ENCODE measurements around the gene SPATA1. TPM values are rescaled to one million over a fixed set of nuclear protein-coding genes. Genes with fewer than 3 reads are reported as not detected.
"Not testable (repeated sequence)": the region's sequence is repeated elsewhere in the genome, so short reads cannot be mapped to it uniquely, and the experiment has no call there.

SPATA1 gene
- total RNA-seq, 2 experiments from 2014 or later: 3.3 to 4.0 TPM

DNA sequence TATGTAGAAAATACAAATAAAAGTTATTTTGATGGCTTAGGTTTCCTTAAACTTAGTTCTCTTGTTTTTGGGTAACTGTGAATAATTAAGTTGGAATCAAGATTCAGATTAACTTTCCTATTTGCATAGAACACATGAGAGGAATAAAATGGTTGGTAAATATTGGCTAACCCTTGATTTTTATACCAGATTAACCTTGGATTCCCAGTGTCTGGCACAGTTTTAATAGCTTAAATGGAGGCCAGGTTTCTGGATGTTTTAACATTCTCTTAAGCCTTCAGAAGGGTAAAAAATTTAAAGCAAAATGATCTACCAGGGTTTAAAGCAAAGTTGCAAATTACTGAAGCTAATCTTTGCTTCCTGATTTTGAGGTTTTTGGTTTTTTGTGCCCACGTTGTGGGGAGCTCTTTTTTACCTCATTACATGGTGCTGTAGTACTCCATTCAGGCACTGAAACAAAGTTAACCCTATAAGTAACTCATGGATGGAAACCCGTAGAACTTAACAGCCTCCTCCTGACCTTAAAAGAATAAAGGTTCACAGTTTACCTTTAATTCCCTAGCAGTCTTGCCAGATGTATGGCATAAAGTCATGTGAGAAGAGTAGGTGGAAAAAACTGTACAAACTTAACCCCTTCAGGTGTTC, 8.4 kb upstream of the SPATA1 start:
- ATAC-seq (ENCODE audit: low read depth): peak; percentile 66
- POLR2A ChIA-PET: interaction anchor here (0.7 to 1.2 kb wide), 2 partner anchors 8 to 17 kb away, joined by 3 to 5 read pairs; partner anchors contain the start of genes GNG5 and SPATA1
- DNase-seq: no peak
- Mint-ChIP-seq H3K4me3 (peak overlapping the region; percentile 27), H3K9me3 (no peaks in the 10 kb centered on the region), H3K36me3 (peaks cover 29% of the 10 kb centered on the region), H3K27ac (peak overlapping the region; percentile 33), H3K27me3 (no peaks in the 10 kb centered on the region), H3K4me1 (peaks cover 18% of the 10 kb centered on the region)

DNA sequence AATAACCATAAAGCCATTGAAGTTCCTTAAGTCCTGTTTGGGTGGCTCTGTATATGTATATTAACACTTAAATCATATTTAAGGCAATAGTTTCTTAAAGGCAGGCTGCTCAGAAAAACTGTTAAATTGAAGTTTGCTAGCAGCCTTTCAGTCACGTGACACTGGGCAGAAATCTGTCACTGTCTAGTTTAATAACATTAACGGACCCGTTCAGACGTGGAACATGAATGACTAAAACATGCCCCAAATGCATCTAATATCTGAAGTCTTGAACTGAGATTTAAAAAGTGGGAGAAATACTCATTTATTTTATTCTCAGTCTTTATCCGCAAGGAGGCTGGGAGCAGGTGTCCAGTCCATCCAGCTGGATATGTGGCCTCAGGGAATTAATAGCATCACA, 3.3 kb upstream of the SPATA1 start:
- H3K9me3 Mint-ChIP-seq: no peaks in the 10 kb centered on the region
- POLR2A ChIA-PET: interaction anchor here (2.0 to 4.4 kb wide), 2 partner anchors 24 to 70 kb away, joined by 7 to 42 read pairs; partner anchors contain the start of genes CTBS and RPF1
- H3K27ac Mint-ChIP-seq: no peak overlapping the region
- H3K4me3 Mint-ChIP-seq: no peak overlapping the region
- H3K4me1 Mint-ChIP-seq: peaks cover 32% of the 10 kb centered on the region
- ATAC-seq (ENCODE audit: low read depth) (no peak), DNase-seq (no peak)
- no peaks in the 10 kb centered on the region for H3K27me3 Mint-ChIP-seq
- H3K36me3 Mint-ChIP-seq: peaks cover 19% of the 10 kb centered on the region

DNA sequence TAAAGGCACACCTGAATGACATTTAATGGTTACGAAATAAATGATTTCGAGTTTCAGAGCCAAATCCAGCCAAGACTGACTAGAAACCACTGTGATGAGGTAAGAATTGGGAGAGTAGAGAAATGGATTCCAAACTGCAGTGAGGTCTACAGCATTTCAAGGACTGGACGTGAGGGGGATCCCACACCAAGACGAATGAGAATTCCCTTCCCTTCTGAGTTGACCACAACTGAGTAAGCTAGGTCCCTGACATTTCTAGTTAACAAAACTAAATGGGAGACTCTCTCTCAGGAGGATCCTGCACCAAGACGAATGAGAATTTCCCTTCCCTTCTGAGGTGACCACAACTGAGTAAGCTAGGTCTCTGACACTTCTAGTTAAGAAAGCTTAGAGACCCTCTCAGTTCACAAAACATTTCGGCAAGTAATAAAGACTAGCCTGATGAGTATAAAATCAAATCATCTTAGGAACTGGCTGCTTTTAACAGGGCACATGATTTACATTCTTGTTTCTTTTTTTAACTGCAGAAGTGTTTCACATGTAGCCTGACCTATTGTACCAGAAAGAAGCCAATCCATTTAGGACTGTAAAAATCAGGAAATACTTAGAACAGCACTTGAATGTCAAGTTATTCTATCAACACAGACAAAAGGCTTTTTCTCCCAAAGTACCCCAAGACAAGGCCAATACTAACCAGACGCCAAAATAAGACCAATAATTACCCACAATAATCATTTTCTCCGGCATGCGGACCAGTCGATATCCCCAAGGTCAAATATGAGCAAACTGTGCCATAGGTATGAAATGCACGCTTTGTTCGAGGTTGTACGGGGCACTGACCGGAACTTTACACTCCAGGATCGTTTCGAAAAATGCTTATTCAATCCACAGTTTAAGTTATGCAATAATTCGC, 1.4 kb upstream of the SPATA1 start:
- ATAC-seq (ENCODE audit: low read depth): no peak
- POLR2A ChIA-PET: interaction anchor here (0.9 to 4.4 kb wide), 8 partner anchors 11 to 360 kb away, joined by 3 to 84 read pairs (median 7); partner anchors contain the start of genes CTBS, PRKACB and RPF1
- H3K27me3 Mint-ChIP-seq: no peaks in the 10 kb centered on the region
- H3K27ac Mint-ChIP-seq: peak overlapping the region; percentile 97
- H3K9me3 Mint-ChIP-seq: peaks cover 3% of the 10 kb centered on the region
- peaks cover 28% of the 10 kb centered on the region for H3K4me1 Mint-ChIP-seq
- peak overlapping the region; percentile 99 for H3K4me3 Mint-ChIP-seq
- peaks cover 28% of the 10 kb centered on the region for H3K36me3 Mint-ChIP-seq
- DNase-seq: no peak

DNA sequence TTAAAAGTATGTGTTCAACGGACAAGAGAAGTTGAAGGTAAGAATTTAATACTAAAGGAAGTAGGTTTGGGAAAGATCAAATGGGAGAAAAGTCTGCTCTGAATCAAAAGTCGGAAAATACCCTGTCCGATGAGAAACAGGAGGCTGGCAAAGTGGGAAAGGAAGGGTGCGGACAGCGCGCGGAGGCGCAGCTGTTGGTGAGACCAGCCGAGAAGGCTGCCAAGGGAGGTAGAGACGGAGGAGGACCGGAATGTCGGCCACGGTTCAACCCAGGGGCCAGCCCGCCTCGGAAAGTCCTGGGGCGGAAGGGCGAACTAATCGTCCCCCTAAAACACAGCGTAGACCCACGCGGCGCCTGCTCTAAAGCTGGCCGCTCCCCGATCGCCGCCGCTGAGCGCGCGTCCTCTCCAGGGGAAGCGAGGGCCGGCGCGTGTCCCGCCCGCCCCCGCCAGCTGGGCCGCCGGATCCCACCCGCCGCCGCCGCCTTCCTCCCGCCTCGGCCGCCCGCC, 639 bp upstream of the SPATA1 start:
- H3K27me3 Mint-ChIP-seq: no peaks in the 10 kb centered on the region
- H3K9me3 Mint-ChIP-seq: peaks cover 3% of the 10 kb centered on the region
- H3K27ac Mint-ChIP-seq: peak overlapping the region; percentile 100
- H3K4me3 Mint-ChIP-seq: peak overlapping the region; percentile 99
- peaks cover 30% of the 10 kb centered on the region for H3K36me3 Mint-ChIP-seq
- ATAC-seq (ENCODE audit: low read depth) (peak; percentile 28), DNase-seq (no peak)
- POLR2A ChIA-PET: interaction anchor here (0.7 to 4.4 kb wide), 26 partner anchors 8 to 771 kb away, joined by 3 to 84 read pairs (median 5); partner anchors contain the start of genes BCL10, CTBS, PRKACB and RPF1
- peaks cover 27% of the 10 kb centered on the region for H3K4me1 Mint-ChIP-seq

DNA sequence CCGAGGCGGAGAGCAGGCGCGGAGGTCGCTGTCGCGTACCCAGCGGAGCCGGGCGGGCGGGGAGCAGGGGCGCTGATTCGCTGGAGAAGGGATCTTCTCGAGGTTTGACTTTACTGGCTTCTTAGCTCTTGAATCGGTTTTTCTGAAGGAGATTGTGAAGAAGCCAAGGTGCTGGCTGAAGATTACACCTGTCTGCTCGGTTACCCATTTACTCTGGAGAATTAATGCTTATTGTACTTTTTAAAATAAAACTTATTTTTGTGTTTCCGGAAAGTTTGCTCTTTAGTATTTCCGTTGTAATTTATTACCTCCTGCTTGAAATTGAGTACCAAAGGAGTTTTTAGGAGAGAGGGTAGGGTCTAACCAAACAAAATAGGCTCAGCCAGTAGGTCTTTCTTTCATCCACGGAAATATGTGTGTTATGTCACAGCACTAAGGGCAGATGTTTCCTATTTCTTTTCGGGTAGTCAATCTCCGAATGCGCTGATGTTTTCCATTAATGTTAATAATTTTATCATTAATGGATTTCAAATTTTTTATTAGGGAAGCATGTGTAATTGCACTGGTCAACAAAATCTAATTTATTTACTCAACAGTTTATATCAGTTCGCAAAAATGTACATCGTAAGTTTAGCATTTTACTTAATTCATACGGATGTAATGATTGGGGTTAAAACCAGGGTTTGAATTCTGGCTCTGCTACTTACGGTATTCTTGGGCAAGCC, 705 bp downstream of the SPATA1 start:
- Mint-ChIP-seq H3K4me3 (peak overlapping the region; percentile 99), H3K4me1 (peaks cover 18% of the 10 kb centered on the region), H3K9me3 (peaks cover 3% of the 10 kb centered on the region), H3K27ac (peak overlapping the region; percentile 100), H3K27me3 (no peaks in the 10 kb centered on the region), H3K36me3 (peaks cover 22% of the 10 kb centered on the region)
- DNase-seq (no peak), ATAC-seq (ENCODE audit: low read depth) (no peak)
- POLR2A ChIA-PET: interaction anchor here (0.5 to 4.4 kb wide), 27 partner anchors 9 to 770 kb away, joined by 3 to 84 read pairs (median 5); partner anchors contain the start of genes BCL10, CTBS, PRKACB and RPF1

DNA sequence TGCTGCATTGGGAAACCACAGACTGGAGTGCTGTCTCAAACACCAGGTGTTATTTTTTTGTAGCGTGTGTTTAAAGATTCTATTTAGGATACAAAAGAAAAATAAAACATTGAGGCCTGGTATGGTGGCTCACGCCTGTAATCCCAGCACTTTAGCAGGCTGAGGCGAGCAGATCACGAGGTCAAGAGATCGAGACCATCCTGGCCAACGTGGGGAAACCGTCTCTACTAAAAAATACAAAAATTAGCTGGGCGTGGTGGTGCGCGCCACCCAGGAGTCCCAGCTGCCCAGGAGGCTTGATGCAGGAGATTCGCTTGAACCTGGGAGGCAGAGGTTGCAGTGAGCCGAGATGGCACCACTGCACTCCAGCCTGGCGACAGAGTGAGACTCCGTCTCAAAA, 1.7 kb downstream of the SPATA1 start:
- not testable (repeated sequence) for DNase-seq; ATAC-seq (ENCODE audit: low read depth); H3K9me3 Mint-ChIP-seq; H3K4me3 Mint-ChIP-seq; H3K27ac Mint-ChIP-seq; H3K27me3 Mint-ChIP-seq
- POLR2A ChIA-PET: interaction anchor here (1.2 kb wide), 1 partner anchor 66 kb away, joined by 4 read pairs; the partner anchor contains the start of gene CTBS
- peaks cover 18% of the 10 kb centered on the region for H3K4me1 Mint-ChIP-seq
- H3K36me3 Mint-ChIP-seq: peaks cover 22% of the 10 kb centered on the region

DNA sequence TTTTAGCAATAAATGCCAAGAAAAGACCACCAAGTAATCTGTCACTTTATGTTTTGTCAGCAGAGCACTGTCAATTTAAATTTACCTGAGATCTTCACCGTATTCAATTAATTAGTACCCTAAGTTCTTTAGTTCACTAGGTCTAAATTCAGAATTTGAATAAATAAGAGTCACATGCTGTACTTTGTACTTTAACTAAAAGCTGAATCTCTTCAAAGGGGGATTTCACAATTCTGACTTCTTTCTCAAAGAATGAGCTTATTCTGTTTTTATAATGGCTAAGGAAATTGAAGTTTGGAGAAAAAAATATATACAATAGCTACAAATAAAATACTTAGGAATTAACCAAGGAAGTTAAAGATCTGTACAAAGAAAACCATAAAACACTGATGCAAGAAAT, 2.3 kb downstream of the SPATA1 start:
- no peak for ATAC-seq (ENCODE audit: low read depth)

DNA sequence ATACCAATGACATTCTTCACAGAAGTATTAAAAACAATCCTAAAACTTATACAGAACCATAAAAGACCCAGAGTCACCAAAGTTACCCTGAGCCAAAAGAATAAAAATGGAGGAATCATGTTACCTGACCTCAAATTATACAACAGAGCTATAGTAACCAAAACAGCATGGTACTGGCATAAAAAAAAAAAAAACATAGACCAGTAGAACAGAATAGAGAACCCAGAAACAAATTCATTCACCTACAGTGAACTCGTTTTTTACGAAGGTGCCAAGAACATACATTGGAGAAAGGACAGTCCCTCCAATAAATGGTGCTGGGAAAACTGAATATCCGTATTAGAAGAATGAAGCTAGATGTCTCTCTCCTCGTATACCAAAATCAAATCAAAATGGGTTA, 2.8 kb downstream of the SPATA1 start:
- peaks cover 11% of the 10 kb centered on the region for H3K4me1 Mint-ChIP-seq
- no peaks in the 10 kb centered on the region for H3K27me3 Mint-ChIP-seq
- POLR2A ChIA-PET: no interaction called here
- H3K36me3 Mint-ChIP-seq: peaks cover 21% of the 10 kb centered on the region
- no peak overlapping the region for H3K27ac Mint-ChIP-seq
- no peak for DNase-seq
- ATAC-seq (ENCODE audit: low read depth): no peak
- no peak overlapping the region for H3K4me3 Mint-ChIP-seq
- peaks cover 3% of the 10 kb centered on the region for H3K9me3 Mint-ChIP-seq

More for the DNA sequence above, 2.3 kb downstream of the SPATA1 start:
- no peak for DNase-seq
- Mint-ChIP-seq H3K4me3 (peak overlapping the region; percentile 28), H3K27me3 (no peaks in the 10 kb centered on the region), H3K36me3 (peaks cover 22% of the 10 kb centered on the region), H3K9me3 (peaks cover 3% of the 10 kb centered on the region), H3K27ac (no peak overlapping the region), H3K4me1 (peaks cover 15% of the 10 kb centered on the region)
- POLR2A ChIA-PET: interaction anchor here (1.2 kb wide), 1 partner anchor 66 kb away, joined by 4 read pairs; the partner anchor contains the start of gene CTBS

DNA sequence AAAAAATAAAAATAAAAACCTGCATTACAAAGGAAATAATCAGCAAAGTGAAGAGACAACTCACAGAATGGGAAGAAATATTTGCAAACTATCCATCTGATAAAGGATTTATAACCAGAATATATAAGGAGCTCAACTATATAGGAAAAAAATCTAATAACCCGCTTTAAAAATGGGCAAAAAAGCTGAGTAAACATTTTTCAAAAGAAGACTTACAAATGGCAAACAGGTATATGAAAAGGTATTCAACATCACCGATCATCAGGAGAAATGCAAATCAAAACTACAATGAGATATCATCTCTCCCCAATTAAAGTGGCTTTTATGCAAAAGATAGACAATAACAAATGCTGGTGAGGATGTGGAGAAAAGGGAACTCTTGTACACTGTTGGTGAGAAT, 4.0 kb downstream of the SPATA1 start:
- peaks cover 18% of the 10 kb centered on the region for H3K36me3 Mint-ChIP-seq
- peaks cover 2% of the 10 kb centered on the region for H3K4me1 Mint-ChIP-seq
- POLR2A ChIA-PET: no interaction called here
- no peak overlapping the region for H3K27ac Mint-ChIP-seq
- DNase-seq (no peak), ATAC-seq (ENCODE audit: low read depth) (no peak)
- no peak overlapping the region for H3K4me3 Mint-ChIP-seq
- H3K27me3 Mint-ChIP-seq: no peaks in the 10 kb centered on the region
- peaks cover 3% of the 10 kb centered on the region for H3K9me3 Mint-ChIP-seq

DNA sequence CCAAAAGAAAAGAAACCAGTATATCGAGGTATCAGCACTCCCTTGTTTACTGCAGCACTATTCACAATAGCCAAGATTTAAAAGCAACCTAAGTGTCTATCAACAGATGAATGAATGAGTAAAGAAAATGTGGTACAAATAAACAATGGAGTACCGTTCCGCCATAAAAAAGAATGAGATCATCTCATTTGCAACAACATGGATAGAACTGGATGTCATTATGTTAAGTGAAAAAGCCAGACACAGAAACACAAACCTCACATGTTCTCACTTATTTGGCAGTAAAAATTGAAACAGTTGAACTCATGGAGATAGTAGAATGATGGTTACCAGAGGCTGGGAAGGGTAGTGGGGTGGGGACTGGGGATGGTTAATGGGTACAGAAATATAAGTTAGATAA, 4.5 kb downstream of the SPATA1 start:
- H3K4me1 Mint-ChIP-seq: peaks cover 2% of the 10 kb centered on the region
- no peaks in the 10 kb centered on the region for H3K27me3 Mint-ChIP-seq
- H3K36me3 Mint-ChIP-seq: peaks cover 18% of the 10 kb centered on the region
- POLR2A ChIA-PET: no interaction called here
- H3K27ac Mint-ChIP-seq: no peak overlapping the region
- H3K9me3 Mint-ChIP-seq: peaks cover 3% of the 10 kb centered on the region
- DNase-seq (no peak), ATAC-seq (ENCODE audit: low read depth) (no peak)
- H3K4me3 Mint-ChIP-seq: no peak overlapping the region

DNA sequence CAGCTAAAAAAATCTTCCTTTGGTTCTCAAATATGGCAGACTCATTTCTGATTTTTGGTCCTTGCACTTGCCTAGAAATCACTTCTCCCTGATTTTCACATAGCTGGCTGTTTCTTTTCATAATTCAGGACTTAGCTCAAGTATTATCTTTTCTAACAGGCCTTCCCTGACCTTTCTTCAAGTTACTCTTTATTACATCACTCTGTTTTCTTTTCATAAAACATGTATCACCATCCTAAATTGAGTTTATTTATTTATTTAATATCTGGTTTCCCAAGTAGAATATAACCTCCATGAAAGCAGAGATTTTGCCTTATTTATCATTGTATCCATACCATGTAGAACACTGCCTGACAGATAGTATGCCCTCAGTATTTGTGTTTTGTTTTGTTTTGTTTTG, 18.4 kb downstream of the SPATA1 start:
- POLR2A ChIA-PET: interaction anchor here (0.9 kb wide), 1 partner anchor 19 kb away, joined by 3 read pairs; the partner anchor contains the start of genes GNG5 and SPATA1
- H3K27me3 Mint-ChIP-seq: no peaks in the 10 kb centered on the region

DNA sequence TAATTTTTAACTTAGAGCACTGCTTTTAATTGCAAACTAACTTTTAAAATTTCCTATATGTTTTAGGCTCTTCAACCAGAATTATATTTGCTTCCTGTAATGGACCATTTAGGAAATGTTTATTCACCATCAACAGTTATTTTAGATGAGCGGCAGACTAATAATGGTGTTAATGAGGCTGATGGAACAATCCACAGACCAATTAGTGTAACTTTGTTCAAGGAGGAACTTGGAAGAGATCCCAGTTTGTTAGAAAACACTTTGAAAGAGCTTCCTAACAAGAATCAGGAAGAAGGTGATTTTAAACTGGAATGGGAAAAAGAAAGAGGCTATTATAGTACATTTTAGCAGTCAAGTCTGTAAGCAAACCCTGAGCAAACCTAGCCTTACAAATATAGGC, 19.6 kb downstream of the SPATA1 start:
- Mint-ChIP-seq H3K36me3 (peaks cover 10% of the 10 kb centered on the region), H3K4me3 (no peak overlapping the region), H3K4me1 (no peaks in the 10 kb centered on the region), H3K27ac (no peak overlapping the region), H3K27me3 (no peaks in the 10 kb centered on the region), H3K9me3 (no peaks in the 10 kb centered on the region)
- POLR2A ChIA-PET: no interaction called here
- no peak for ATAC-seq (ENCODE audit: low read depth)
- DNase-seq: no peak

More for the DNA sequence above, 18.4 kb downstream of the SPATA1 start:
- no peak for DNase-seq
- no peaks in the 10 kb centered on the region for H3K4me1 Mint-ChIP-seq
- peaks cover 8% of the 10 kb centered on the region for H3K36me3 Mint-ChIP-seq
- no peak overlapping the region for H3K4me3 Mint-ChIP-seq
- H3K9me3 Mint-ChIP-seq: no peaks in the 10 kb centered on the region
- H3K27ac Mint-ChIP-seq: no peak overlapping the region
- ATAC-seq (ENCODE audit: low read depth): no peak

Measured in activated naive CD8-positive, alpha-beta T cell treated with anti-CD3 and anti-CD28 coated beads, Interleukin-2, amount 10 ng/mL, durations not matched to agents 7 days and 5 days (primary cell).